Stimulated activated CD8-positive, alpha-beta memory T cell treated with anti-CD3 and anti-CD28 coated beads, Interleukin-7, amount 100 ng/mL, for 48 hours (primary cell): ENCODE data around the gene RAB8B.
"Not testable (repeated sequence)": the region's sequence is repeated elsewhere in the genome, so short reads cannot be mapped to it uniquely, and the experiment has no call there.

Source experiments
- DNase-seq, 2 donors: peaks; one replicate each; pipeline ENCODE4 v3.0.0-alpha.2; 2020; ENCODE audit warnings: low read depth in 1 of 2; ENCODE audit errors: extremely low read depth in 1 of 2

The RAB8B gene

GRCh38 chr15:63203451-63204090, 14.2 kb downstream of the RAB8B start:
- DNase-seq = peak in 1 of 2 donors; percentile 60

GRCh38 chr15:63206079-63206478, 16.7 kb downstream of the RAB8B start:
- no peak for DNase-seq

- not testable (repeated sequence) for DNase-seq
Measured at GRCh38 chr15:63208824-63209223, 19.4 kb downstream of the RAB8B start.

- DNase-seq = no peak
Measured at GRCh38 chr15:63210151-63211091, 21.0 kb downstream of the RAB8B start.

GRCh38 chr15:63211092-63211490, 21.7 kb downstream of the RAB8B start:
- no peak for DNase-seq

- no peak for DNase-seq
Measured at GRCh38 chr15:63211549-63211948, 22.1 kb downstream of the RAB8B start.

GRCh38 chr15:63212050-63213004, 22.9 kb downstream of the RAB8B start:
- DNase-seq = no peak

- no peak for DNase-seq
Measured at GRCh38 chr15:63218100-63218808, 28.8 kb downstream of the RAB8B start.

- DNase-seq = no peak
Measured at GRCh38 chr15:63219196-63219710, 29.8 kb downstream of the RAB8B start.

GRCh38 chr15:63221346-63221745, 31.9 kb downstream of the RAB8B start:
- no peak for DNase-seq

GRCh38 chr15:63223463-63223862, 34.1 kb downstream of the RAB8B start:
- no peak for DNase-seq

- DNase-seq = no peak
Measured at GRCh38 chr15:63225381-63225780, 36.0 kb downstream of the RAB8B start.

- DNase-seq = no peak
Measured at GRCh38 chr15:63226155-63226883, 36.9 kb downstream of the RAB8B start.

- no peak for DNase-seq
Measured at GRCh38 chr15:63226966-63227401, 37.6 kb downstream of the RAB8B start.

- no peak for DNase-seq
Measured at GRCh38 chr15:63227689-63228088, 38.3 kb downstream of the RAB8B start.

- DNase-seq = no peak
Measured at GRCh38 chr15:63231206-63231605, 41.8 kb downstream of the RAB8B start.

- DNase-seq = no peak
Measured at GRCh38 chr15:63231706-63232105, 42.3 kb downstream of the RAB8B start.

- no peak for DNase-seq
Measured at GRCh38 chr15:63232405-63232804, 43.0 kb downstream of the RAB8B start.

- no peak for DNase-seq
Measured at GRCh38 chr15:63232943-63233342, 43.5 kb downstream of the RAB8B start.
